GM19455 (cell line): Measurements from ENCODE around the gene HTATSF1.
A peak's percentile ranks its signal among the peaks of the same experiment; 100 is the strongest.

Source experiments
- ATAC-seq: cut with Tn5 transposase; IDR thresholded peaks from one replicate; pipeline ENCODE4 v1.9.1; 2021; ENCODE audit not compliant: unreplicated experiment

Gene HTATSF1

GRCh38 chrX:136497556-136498052 lies at the start of gene HTATSF1:
TSS of gene HTATSF1 (plus strand) at chrX:136497592. CDS start at chrX:136497685, 93 bp downstream.
- peak; percentile 22 for ATAC-seq

- ATAC-seq: no peak
Measured at GRCh38 chrX:136447968-136448367, 49.4 kb upstream of the HTATSF1 start.

- ATAC-seq: no peak
Measured at GRCh38 chrX:136450050-136450830, 47.2 kb upstream of the HTATSF1 start.

DNA sequence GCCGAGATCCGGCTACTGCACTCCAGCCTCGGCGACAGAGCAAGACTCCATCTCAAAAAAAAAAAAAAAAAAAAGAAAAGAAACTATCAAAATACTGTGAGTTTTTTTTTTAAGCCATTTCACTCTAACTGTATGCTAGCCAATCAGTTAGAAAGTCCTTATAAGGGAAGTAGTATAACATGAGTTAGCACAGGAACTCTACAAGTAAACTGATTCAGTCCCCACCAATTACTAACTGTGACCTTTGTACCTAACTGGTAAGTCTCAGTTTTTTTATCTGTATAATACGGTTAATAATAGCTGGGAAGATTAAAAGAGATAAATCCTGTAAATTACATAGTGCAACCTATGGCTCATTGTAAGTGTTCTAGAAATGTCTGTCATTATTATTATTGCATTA lies 44.8 kb upstream of the HTATSF1 start:
- no peak for ATAC-seq

DNA sequence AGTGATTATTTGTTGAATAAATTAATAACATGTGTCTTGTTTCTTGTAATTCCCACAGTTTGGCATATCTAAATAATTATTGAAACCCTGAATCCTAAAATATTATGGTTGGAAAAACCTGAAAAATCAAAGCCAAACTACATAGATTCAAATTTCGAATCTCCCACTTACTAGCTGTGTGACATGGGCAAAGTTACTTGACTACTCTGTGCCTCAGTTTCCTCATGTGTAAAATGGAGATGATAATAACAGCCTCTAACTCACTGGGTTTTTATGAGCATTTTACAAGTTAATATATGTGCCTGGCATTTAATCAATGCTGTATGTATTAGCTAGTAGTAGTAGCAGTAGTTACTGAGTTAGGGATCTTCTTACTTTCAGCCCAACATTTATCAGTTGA lies 44.3 kb upstream of the HTATSF1 start:
- no peak for ATAC-seq

GRCh38 chrX:136453771-136454170 lies 43.6 kb upstream of the HTATSF1 start:
- no peak for ATAC-seq

DNA sequence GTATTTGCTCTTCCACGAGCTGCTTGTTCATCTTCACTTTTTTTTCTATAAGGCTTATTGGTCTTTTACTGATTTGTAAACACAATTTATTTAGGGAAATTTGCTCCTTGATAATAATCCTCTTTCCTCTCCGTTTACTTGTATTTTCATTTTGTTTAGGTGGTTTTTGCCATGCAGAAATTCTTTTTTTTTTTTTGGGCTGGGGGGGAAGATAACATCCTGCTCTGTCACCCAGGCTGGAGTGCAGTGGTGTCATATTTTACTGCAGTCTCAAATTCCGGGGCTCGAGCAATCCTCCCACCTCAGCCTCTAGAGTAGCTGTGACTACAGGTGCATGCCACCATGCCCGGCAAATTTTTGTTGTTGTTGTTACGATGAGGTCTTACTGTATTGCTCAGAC lies 41.3 kb upstream of the HTATSF1 start:
- no peak for ATAC-seq

GRCh38 chrX:136457303-136457917 lies 40.0 kb upstream of the HTATSF1 start:
- no peak for ATAC-seq

DNA sequence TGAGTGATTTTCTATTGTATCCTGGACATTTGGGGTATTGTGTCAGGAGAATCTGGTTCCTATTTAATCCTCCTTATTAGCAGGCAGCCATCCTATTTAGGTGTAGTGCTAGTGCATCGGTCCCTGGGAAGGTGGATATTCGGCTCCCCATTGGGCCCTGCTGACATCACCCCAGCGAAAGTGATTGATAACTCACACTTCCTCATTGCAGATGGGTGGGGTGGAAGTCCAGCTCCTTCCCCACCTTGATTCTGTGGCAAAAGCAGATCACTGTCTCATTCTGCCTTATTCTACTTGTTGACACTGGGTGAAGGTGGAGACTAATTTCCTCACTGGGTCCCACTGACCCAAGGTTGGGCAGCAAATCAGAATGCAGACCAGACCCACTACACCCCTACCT lies 32.8 kb upstream of the HTATSF1 start:
- ATAC-seq: no peak

- ATAC-seq: no peak
Measured at GRCh38 chrX:136467303-136467702, 30.1 kb upstream of the HTATSF1 start.

- ATAC-seq: no peak
Measured at GRCh38 chrX:136468391-136469103, 28.8 kb upstream of the HTATSF1 start.

- no peak for ATAC-seq
Measured at GRCh38 chrX:136473663-136474062, 23.7 kb upstream of the HTATSF1 start.

DNA sequence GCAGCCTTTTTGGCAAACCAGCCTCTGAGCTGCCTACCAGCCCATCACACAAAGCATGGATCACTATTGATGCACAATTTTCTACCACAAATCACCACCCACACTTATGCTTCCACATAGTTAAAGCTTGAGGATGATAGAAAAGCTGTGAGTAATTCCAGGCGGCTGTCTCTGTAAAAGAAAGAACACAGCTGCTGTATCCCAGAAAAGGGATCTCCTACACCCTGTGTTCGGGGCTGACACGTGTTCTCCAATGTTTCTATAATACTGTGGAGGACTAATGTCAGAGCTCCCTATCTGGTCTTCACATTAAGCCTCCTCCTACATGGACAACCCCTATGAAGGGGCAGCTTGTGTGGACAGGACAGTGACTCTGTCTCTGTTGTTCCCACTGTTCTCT lies 22.2 kb upstream of the HTATSF1 start:
- no peak for ATAC-seq

DNA sequence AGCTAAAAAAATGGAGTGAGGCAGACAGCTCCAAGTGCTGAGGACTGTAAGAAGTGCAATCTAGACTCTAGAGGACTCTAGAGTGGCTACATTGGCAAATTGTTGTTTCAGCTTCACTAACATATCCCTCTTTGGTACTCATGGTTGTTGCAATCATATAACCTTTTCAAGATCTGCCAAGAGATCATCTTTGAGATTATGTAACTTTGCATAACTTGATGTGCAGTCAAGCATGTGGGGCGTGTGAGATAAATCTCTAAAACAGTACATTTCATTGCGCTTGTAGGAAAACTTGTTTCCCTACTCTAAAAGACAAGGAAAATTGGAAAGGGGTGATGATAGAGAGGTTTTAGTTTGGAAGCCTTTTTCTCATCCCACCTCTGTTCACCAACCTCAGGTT lies 20.9 kb upstream of the HTATSF1 start:
- no peak for ATAC-seq

DNA sequence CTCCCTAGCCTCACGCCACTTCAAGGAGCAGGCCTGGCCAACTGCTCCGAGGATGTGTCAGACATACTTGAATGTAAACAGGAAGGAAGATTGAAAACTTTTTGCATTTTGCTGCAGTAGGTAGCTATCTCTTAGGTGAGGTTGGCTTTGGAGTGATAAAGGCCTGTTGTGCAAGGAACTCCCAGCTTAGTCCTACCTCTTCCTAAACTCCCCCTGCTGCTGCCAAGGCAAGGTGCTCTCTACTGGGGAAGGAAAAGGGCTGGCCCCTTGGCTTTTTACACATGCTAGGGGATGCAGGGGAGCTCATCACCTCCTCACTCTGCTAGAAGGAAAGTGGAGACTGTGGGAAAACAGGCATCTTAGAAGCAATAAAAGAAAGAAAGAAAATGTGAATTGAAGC lies 20.4 kb upstream of the HTATSF1 start:
- no peak for ATAC-seq

DNA sequence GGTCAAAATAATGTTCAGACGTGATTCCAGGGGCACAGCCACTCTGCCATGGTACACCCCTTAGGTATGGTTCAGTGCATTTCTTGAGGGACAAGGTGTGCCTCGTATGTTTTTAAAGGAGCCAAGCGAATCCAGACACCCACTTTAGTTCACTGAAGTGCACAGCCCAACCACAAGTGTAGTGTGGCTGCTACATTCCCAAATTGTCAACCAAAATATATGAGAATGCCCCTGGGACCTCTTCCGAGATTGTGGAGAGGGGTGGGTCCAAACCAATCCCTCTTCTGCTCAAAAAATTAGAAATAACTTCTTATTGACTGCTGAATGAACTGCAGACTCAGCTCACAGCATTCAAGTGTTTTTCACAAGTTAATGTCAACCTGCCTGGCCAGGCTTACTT lies 17.0 kb upstream of the HTATSF1 start:
- no peak for ATAC-seq

DNA sequence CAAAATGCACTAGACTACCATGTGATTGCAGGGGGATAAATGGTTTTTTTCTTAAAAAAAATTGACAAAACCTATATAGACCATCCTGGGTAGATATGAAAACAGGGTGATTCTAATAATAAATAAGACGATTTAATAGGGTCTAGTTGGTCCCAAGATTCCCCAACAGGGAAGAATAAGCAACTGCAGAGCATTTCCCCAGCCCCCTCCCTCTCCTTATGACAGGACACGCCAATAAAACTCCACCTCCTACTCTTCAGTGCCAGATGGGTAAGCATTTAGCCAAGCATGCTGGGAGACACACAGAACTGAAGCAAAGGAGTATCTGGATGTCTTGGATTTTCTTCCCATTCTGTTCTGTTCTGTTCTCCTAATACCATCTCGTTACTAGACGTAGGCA lies 9.7 kb upstream of the HTATSF1 start, which contains the start of gene BRS3:
Gene BRS3, plus strand, starts transcription at position 301 of the 400 bp plus-strand sequence. CDS start 168 bp downstream, outside the sequence.
- ATAC-seq: no peak

DNA sequence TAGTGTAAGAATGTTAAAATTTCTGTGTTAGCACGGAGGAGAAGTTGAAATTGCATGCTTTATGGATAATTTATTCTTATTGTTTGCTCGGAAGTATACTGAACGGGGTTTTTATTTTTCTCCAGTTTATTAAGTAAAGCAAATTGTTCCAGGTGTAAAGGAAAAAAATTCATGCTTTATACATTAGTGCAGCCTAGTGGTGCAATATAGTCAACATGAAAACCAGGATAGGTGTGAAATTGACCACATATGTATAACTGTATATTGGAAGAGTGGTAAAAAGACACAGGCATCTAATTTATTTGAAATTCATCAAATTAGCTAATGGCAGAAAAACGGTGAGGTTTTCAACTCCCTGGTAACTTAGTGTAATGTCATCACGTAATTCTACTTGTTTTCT lies 8.7 kb upstream of the HTATSF1 start:
- no peak for ATAC-seq

GRCh38 chrX:136491832-136492231 lies 5.6 kb upstream of the HTATSF1 start:
- ATAC-seq: no peak

- ATAC-seq: no peak
Measured at GRCh38 chrX:136493011-136493410, 4.4 kb upstream of the HTATSF1 start.

DNA sequence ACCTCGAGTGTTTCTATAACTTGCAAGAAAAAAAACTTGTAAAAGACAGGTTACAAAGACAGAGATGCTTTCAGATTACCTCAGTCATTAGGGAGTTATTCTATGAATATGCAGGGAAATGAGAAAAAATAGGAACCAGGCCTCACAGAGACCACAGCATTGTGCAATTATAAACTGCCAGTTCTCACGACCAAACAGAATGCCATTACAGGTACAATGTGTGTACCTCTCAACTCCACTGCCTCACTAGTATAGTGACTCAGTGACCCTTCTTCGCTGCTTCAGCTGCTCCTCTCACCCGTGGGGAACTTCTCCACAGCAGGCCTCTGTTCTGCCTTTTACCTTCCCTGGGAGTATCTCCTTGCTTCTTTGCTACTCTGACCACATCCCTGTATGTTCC lies 2.3 kb upstream of the HTATSF1 start:
- ATAC-seq: no peak
